NT2/D1 (cell line): ENCODE data around the gene METTL21A.

Experiments used
- SUZ12 ChIP-seq: IDR thresholded peaks from 2 replicates; pipeline ENCODE4 v1.6.1; 2011; ENCODE audit not compliant: insufficient read length, insufficient read depth; ENCODE audit errors: extremely low read depth
- YY1 ChIP-seq: IDR thresholded peaks from 2 replicates; pipeline ENCODE4 v1.6.1; 2011; ENCODE audit not compliant: insufficient read length, insufficient read depth
- ZNF274 ChIP-seq: IDR thresholded peaks from 2 replicates; pipeline ENCODE4 v1.6.1; 2011; ENCODE audit warnings: mild to moderate bottlenecking, low read depth, low read length

- TF ChIP-seq YY1: no peak
- no peak for TF ChIP-seq SUZ12
- TF ChIP-seq ZNF274: no peak
These were observed 53.8 kb downstream of the METTL21A start for GRCh38 chr2:207571370-207571769.
